Measurements from ENCODE around the gene PIK3C2B. TPM values are rescaled to one million over a fixed set of nuclear protein-coding genes. Genes with fewer than 3 reads are reported as not detected.

PIK3C2B gene
- total RNA-seq, 1 donor from 2014 or later: 62.2 TPM

DNA sequence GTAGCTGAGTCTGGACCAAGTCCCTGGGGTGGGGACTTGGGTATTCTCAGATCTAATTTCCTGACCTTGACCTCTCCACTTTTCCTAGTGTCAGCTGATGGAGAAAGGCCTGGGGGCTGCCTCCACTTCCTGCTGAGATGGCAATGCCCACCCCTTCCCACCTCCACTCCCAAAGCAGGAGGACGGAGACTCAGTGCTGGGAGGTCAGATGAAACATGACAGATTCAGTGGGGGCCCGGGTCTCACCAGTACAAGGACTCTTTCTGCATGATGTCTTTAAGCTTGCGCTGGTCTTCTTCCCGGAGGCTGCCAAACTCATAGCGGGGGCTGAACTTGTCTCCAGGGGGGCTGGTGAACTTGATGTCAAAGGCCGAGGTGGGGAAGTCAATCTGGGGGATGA lies 47.4 kb downstream of the PIK3C2B start:
- H3K36me3 Mint-ChIP-seq (ENCODE audit: insufficient read depth): peaks cover 31% of the 10 kb centered on the region
- H3K4me3 Mint-ChIP-seq (ENCODE audit: low read depth): no peak overlapping the region
- DNase-seq (ENCODE audit: low spot score, unreplicated experiment): no peak
- peak overlapping the region; percentile 54 for H3K27ac Mint-ChIP-seq
- no peaks in the 10 kb centered on the region for H3K27me3 Mint-ChIP-seq
- no peaks in the 10 kb centered on the region for H3K9me3 Mint-ChIP-seq (ENCODE audit: low read depth)
- peaks cover 4% of the 10 kb centered on the region for H3K4me1 Mint-ChIP-seq (ENCODE audit: low read depth)
- TF ChIP-seq, protein P1, sequence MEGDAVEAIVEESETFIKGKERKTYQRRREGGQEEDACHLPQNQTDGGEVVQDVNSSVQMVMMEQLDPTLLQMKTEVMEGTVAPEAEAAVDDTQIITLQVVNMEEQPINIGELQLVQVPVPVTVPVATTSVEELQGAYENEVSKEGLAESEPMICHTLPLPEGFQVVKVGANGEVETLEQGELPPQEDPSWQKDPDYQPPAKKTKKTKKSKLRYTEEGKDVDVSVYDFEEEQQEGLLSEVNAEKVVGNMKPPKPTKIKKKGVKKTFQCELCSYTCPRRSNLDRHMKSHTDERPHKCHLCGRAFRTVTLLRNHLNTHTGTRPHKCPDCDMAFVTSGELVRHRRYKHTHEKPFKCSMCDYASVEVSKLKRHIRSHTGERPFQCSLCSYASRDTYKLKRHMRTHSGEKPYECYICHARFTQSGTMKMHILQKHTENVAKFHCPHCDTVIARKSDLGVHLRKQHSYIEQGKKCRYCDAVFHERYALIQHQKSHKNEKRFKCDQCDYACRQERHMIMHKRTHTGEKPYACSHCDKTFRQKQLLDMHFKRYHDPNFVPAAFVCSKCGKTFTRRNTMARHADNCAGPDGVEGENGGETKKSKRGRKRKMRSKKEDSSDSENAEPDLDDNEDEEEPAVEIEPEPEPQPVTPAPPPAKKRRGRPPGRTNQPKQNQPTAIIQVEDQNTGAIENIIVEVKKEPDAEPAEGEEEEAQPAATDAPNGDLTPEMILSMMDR (IDR thresholded peaks at IDR 0.05; ENCODE audit: unreplicated experiment): no peak

DNA sequence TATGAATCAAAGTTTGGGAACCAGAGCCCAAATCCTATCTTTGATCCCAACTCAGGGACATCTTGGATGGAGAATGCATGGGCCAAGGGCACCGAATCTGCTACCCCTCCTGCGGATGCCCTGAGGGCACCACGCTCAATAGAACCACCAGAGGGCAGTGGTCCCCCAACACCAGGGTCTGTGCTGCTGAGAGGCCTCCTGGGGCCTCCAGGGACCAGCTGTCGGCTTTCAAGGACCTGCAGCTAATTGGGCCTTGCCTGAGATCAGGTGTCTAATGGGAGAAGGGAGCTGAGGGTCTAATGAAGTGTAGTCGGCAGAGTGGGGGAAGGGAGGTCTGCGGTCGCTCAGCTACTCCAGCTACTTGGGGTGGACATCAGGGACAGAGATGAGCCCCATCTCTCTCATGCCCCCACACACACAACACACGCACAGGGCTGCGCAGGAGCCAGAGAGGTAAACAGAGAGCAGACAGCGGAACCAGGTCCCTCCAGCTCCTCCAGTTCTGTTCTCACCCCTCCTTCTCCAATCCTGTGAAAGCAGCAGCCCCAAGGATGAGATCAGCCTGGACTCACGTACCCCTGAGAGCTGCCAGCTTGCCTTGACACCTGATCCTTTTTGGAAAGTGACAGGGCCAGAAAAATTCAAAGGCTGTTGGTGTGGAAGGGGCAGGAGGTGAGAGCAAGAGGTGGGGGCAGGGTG lies 48.0 kb downstream of the PIK3C2B start:
- H3K36me3 Mint-ChIP-seq (ENCODE audit: insufficient read depth): peaks cover 36% of the 10 kb centered on the region
- no peaks in the 10 kb centered on the region for H3K9me3 Mint-ChIP-seq (ENCODE audit: low read depth)
- H3K27me3 Mint-ChIP-seq: no peaks in the 10 kb centered on the region
- no peak overlapping the region for H3K4me3 Mint-ChIP-seq (ENCODE audit: low read depth)
- H3K27ac Mint-ChIP-seq: peak overlapping the region; percentile 54
- DNase-seq (ENCODE audit: low spot score, unreplicated experiment): peak; percentile 60
- TF ChIP-seq, protein P1 (IDR thresholded peaks at IDR 0.05; ENCODE audit: unreplicated experiment): peak; percentile 67
- peaks cover 4% of the 10 kb centered on the region for H3K4me1 Mint-ChIP-seq (ENCODE audit: low read depth)

DNA sequence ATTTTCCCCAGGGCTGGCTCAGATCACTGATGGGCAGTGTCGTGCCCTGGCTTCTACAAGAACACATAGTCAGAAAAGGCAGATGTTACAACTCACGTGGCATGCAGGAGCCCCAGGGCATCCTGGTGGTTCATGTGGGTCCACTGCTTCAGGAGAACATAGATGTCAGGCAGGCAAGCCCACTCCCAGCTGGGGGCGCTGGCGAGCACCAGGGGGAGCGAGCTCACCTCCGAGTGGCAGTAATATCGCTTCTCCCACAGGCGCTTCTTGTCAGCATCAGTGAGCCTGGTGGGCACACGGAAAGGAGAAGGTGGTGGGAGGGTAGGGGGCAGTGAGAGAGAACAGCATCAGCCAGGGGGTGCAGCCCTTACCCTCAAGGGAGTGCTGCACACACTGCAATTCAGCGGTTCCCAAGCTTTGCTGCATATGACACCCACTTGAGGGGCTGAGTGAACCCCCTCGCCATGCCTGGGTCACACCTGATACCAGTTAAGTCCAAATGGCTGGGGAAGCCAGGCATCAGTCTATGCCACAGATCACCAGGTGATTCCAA lies 48.7 kb downstream of the PIK3C2B start:
- DNase-seq (ENCODE audit: low spot score, unreplicated experiment): peak; percentile 37
- no peaks in the 10 kb centered on the region for H3K27me3 Mint-ChIP-seq
- peaks cover 41% of the 10 kb centered on the region for H3K36me3 Mint-ChIP-seq (ENCODE audit: insufficient read depth)
- peaks cover 4% of the 10 kb centered on the region for H3K4me1 Mint-ChIP-seq (ENCODE audit: low read depth)
- TF ChIP-seq, protein P1 (IDR thresholded peaks at IDR 0.05; ENCODE audit: unreplicated experiment): peak; percentile 44
- no peak overlapping the region for H3K4me3 Mint-ChIP-seq (ENCODE audit: low read depth)
- H3K27ac Mint-ChIP-seq: no peak overlapping the region
- no peaks in the 10 kb centered on the region for H3K9me3 Mint-ChIP-seq (ENCODE audit: low read depth)

Other genes starting within 250 kb of the PIK3C2B start
- gene PLEKHA6, start 134.9 kb downstream of the PIK3C2B start, total RNA-seq: 66.9 and 71.5 TPM in 2 replicates
- 42.6 and 43.3 TPM in 2 replicates for gene PPP1R15B, start 83.0 kb downstream of the PIK3C2B start, total RNA-seq
- 123 and 127 TPM in 2 replicates for gene MDM4, start 21.6 kb upstream of the PIK3C2B start, total RNA-seq
- gene LRRN2, start 190.9 kb upstream of the PIK3C2B start, total RNA-seq: 9.4 and 10.7 TPM in 2 replicates

Measured in progenitor cell of endocrine pancreas (in vitro differentiated cells).